HL-60/S4 treated with retinoic acid at 250 ng/mL for 4 days and 3 days (cell line): ENCODE measurements around the gene PSENEN.

ENCODE experiments used
- in situ Hi-C: fragments of 300-500 bp; cut with MboI; formaldehyde crosslinking; loops from 2 replicates; pipeline ENCODE4 v1.7.0; 2022; ENCODE audit warnings: low sequenced_read_pairs

Gene PSENEN

GRCh38 chr19:35745328-35746086 is at the start of gene PSENEN, which contains the start of gene U2AF1L4:
Gene PSENEN (plus strand): TSS chr19:35745651. CDS start chr19:35745931, 280 bp downstream.
Gene U2AF1L4 (minus strand): TSS chr19:35745418. CDS start chr19:35745391, 27 bp downstream.
- in situ Hi-C loops: no loop called here

DNA sequence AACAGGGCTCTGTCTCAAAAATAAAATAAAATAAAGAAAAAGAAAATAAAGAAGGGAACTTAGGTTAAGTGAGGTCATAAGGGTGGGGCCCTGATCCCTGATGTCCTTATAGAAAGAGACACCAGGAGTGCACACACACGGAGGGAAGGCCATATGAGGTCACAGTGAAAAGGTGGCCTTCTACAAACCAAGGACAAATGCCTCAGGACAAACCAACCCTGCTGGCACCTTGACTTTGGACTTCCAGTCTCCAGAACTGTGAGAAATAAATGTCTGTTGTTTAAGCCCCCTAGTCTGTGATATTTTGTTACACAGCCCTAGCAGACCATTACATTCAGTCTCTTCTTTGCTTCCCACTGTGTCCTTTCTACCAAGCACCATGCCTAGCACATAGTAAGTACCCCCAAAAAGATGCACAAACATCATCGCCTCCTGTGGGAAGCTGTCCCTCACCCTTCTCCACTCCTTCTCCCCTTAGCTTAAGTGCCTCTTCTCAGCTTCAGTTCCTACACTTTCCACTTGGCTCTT is 49.5 kb upstream of the PSENEN start:
- in situ Hi-C loops: no loop called here

DNA sequence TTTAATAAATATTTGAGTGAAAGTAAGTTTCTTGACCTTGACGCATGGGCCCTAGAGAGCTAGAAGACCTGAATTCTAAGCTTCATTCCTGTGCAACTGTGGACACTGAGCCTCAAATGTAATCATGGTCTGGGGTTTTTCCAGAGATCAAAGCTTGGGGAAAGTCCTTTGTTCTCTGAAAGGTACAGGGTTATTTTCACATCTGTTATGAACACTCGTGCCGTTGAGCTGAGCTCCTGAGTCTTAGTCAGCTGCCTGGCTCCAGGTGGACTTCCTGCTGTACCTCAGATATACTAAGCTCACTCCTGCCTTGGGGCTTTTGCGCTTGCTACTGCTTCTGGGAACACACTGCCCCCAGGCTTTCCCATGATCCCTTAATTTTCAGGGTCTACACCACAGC is 48.6 kb upstream of the PSENEN start:
- in situ Hi-C loops: no loop called here

DNA sequence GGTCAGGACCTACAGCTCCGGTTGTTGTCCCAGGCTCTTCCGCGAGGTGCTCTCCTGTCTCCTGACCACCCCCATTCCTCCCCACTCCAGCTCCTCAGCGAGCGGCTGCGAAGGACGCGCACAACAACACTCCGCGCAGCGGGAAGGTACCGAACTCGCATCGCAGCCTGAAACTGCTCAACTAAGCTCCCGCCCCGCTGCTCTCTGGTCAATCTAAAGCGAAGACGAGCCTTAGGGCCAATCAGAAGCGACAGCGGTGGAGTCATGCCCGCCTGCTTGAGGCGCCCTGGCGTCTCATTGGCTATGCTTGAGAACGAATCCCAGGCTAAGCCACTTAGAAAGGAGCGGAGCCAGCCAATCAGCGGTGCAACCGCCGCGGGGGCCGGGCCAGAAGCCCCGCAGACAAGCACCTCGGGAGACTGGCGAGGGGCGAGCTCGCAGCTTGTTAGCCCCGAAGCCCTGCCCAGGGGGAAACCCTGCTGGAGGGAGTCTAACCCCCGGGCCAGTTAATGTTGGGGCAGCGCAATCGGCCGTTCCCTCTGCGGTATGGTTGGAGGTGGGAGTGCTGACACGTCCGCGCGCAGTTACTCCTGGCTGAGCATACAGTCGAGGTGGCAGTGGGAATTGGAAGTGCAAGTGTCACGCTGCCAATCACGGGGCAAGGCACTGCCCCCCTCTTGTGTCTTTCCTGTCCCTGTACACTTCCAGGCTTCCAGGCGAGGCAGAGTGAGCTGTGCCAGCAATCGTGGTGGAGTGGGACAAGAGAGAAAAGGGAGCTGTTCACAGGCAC is 43.0 kb upstream of the PSENEN start:
- in situ Hi-C loops: no loop called here

GRCh38 chr19:35703343-35703742 is 42.1 kb upstream of the PSENEN start:
- in situ Hi-C loops: no loop called here

DNA sequence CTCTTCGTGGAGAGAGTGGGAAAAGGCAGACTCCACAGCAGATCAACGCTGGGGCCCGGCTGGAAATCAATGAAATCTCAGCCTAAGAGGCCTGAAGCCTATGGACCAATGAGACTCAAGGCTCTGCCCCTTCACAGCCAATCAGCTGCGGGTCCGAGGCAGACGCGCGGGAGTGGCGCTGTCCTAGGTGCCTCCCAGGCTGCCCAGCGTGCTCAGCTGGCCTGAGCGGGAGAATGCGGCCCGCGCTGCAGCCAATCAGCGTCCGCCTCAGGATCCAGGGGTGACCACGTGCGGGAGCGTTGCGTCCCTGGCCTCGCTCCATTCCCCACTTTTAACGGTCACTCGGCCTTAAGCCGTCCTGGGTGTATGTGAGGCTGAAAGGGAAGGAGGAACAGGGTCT is 41.2 kb upstream of the PSENEN start, which contains the start of gene ZBTB32:
Gene ZBTB32, plus strand, starts transcription at position 341 of the 400 bp plus-strand sequence. CDS start 10,069 bp downstream, outside the sequence.
- in situ Hi-C loops: no loop called here

GRCh38 chr19:35708391-35708790 is 37.1 kb upstream of the PSENEN start:
- in situ Hi-C loops: no loop called here

DNA sequence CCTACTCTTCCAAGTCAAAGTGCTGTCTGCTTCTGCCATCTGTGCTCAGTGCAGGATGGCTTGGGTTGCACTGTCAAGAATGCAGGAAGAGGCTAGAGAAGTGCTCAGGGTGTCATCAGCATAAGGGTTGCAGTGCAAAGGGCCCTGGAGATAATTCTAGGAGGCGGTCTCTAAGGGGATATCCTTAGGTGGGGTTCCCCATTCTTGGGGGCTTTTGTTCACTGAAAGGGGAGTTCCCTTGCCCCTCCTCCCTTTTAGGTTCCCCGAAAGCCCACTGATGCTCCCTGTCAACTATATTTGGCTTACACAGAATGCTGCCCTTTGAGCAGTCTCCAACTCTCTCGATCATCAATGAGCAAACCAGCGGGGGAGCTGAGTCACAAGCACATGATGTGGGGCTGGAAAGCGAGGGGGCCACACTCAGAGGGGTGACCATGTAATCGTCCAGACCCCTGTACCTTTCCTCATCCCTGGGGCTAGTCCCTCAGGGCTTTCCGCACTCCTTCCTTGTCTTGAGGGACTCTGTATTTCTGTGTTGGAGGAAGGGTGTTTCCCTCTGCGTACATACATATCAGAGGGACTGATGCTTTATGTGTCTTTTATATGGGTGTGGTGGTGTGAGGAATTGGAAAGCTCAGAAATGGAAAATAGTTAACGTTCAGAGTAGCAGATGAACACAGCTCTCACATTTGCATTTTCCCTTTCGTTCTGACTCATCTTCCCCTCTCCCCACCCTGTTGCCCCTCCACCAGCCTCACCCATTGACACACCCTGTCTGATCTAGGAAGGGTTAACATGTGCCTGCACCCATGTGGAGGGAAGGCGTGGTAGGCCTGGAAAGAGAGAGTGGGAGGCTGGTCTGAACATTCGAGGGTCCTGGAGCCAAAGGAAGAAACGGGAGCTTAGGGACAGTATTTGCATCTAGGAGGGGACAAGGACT is 34.4 kb upstream of the PSENEN start:
- in situ Hi-C loops: no loop called here

DNA sequence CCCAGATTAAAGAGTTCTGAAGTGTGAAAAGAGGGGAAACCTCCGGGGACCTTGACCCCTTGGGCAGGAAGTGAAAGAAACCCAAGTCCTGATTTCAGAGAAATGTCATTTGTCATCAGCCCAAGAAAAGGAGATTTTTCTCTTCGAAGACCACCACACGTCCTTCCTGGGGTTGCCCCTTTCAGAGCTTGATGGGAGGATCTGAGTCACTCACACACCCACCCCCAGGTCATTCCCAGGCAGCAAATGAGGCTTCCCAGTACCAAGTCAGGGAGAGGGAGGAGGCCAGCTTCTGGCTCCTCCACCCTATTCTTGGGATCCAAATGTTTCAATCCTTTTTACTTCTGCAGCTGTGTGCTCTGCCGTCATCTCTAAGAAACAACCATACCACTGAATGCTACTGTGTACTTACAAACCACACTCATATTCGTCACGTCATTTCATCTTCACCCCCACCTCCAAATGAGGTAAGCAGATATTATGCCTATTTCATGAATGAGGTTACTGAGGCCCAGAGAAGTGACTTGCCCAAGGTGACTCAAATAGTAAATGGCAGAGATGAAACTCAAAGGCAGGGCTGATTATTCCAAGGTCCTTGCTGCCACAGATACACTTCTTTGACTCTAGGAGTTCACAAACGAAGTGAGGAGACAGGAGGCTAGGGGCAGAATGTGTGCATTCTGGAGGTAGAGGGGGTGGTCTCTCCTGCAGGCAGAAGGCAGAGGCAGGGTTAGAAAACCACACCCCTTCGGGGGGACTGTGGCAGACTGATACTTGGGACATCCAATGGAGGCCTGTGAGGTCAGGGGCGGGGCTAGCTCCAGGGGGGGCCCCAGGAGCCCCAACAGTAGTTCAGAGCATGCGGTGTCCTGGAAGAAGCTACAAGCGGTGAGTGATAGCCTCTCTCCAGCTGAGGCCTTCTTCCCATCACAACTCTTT is 32.6 kb upstream of the PSENEN start:
- in situ Hi-C loops: no loop called here

DNA sequence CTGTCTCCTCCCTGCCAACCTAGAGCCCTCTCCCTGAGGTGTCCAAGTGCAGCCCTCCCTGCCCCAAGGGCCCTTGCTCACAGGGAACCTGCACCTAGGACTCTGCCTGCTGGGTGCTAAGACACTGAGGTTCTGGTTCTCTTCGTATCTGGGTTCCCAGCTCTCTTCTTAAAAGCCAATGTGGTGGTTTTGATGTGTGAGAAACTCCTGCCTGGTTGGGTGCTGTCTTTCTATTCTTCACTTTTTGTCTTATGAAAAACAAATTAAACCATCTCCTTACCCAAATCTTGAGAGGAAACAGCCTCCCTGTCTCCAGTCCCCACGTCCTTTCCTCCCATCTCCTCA is 32.0 kb upstream of the PSENEN start:
- in situ Hi-C loops: no loop called here

GRCh38 chr19:35713904-35714495 is 31.5 kb upstream of the PSENEN start:
- in situ Hi-C loops: no loop called here

DNA sequence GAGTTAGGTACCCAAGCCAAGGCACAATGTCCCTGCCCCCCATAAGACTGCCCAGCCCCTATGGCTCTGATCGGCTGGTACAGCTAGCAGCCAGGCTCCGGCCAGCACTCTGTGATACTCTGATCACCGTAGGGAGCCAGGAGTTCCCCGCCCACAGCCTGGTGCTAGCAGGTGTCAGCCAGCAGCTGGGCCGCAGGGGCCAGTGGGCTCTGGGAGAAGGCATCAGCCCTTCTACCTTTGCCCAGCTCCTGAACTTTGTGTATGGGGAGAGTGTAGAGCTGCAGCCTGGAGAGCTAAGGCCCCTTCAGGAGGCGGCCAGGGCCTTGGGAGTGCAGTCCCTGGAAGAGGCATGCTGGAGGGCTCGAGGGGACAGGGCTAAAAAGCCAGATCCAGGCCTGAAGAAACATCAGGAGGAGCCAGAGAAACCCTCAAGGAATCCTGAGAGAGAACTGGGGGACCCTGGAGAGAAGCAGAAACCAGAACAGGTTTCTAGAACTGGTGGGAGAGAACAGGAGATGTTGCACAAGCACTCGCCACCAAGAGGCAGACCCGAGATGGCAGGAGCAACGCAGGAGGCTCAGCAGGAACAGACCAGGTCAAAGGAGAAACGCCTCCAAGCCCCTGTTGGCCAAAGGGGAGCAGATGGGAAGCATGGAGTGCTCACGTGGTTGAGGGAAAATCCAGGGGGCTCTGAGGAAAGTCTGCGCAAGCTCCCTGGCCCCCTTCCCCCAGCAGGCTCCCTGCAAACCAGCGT is 30.7 kb upstream of the PSENEN start:
- in situ Hi-C loops: no loop called here

DNA sequence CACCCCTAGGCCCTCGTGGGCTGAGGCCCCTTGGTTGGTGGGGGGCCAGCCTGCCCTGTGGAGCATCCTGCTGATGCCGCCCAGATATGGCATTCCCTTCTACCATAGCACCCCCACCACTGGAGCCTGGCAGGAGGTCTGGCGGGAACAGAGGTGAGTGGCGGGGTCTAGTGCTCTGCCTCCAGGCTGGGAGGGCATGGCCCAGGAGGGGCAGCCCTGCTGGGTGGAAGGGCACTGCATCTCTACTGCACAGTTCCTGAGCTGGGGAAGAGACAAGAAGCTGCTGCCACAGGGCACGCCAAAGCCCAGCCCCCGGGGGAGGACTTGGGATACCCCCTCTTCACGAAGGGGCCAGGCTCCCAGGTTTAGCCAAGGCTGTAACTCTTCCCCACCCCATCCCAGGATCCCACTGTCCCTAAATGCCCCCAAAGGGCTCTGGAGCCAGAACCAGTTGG is 30.1 kb upstream of the PSENEN start:
- in situ Hi-C loops: no loop called here

- in situ Hi-C loops: no loop called here
Observed at GRCh38 chr19:35715981-35716800, 29.3 kb upstream of the PSENEN start.

GRCh38 chr19:35716801-35717664 is 28.4 kb upstream of the PSENEN start:
- in situ Hi-C loops: no loop called here

DNA sequence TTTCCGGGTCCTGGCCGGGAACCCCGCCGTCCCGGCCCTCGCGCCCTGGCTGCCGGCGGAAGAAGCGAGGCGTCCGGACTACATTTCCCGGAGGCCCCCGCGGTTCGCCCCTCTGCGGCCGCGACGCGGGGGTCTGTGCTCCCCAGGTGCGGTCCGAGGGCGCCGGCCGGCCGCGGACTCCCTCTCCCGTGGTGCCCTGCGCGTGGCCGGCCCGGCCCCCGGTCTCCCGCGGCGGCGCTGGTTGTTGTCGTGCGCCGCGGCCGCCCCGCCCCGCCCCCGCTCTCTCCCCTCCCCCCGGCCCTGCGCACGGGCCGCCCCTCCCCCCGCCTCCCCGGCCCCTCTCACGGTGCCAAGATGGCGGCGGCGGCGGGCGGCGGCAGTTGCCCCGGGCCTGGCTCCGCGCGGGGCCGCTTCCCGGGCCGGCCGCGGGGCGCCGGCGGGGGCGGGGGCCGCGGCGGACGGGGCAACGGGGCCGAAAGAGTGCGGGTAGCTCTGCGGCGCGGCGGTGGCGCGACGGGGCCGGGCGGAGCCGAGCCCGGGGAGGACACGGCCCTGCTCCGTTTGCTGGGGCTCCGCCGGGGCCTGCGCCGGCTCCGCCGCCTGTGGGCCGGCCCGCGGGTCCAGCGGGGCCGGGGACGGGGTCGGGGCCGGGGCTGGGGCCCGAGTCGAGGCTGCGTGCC is 27.6 kb upstream of the PSENEN start, which contains the start of gene KMT2B:
Gene KMT2B, plus strand, starts transcription at position 339 of the 680 bp plus-strand sequence. Its CDS starts 16 bp downstream, at position 355.
- in situ Hi-C loops: no loop called here
